HPDE6-E6E7 (cell line): ENCODE measurements around the gene SYNPO2L.
"Not testable (repeated sequence)": the region's sequence is repeated elsewhere in the genome, so short reads cannot be mapped to it uniquely, and the experiment has no call there.

Experiments used
- DNase-seq: peaks from one replicate; pipeline ENCODE4 v3.0.0; 2011; ENCODE audit warnings: missing footprints; ENCODE audit errors: extremely low spot score

SYNPO2L gene

GRCh38 chr10:73623056-73623455, 32.8 kb downstream of the SYNPO2L start:
- no peak for DNase-seq

GRCh38 chr10:73620974-73621373, 34.9 kb downstream of the SYNPO2L start:
- not testable (repeated sequence) for DNase-seq

GRCh38 chr10:73617143-73617542, 38.7 kb downstream of the SYNPO2L start:
- DNase-seq: not testable (repeated sequence)

GRCh38 chr10:73614720-73615119, 41.1 kb downstream of the SYNPO2L start:
- DNase-seq: no peak

GRCh38 chr10:73609116-73609515, 46.7 kb downstream of the SYNPO2L start:
- no peak for DNase-seq

GRCh38 chr10:73601486-73601921, 54.3 kb downstream of the SYNPO2L start:
- DNase-seq: peak; percentile 87

GRCh38 chr10:73597346-73597745, 58.5 kb downstream of the SYNPO2L start:
- DNase-seq: no peak
